HUDEP-2 (cell line): ENCODE measurements around the gene TK1.

Experiments used
- DNase-seq, 76 experiments: peaks; one replicate each; lab custom pipeline; 2025; ENCODE audit not compliant: unreplicated experiment in 76 of 76; lab: John Stamatoyannopoulos, UW

The TK1 gene

DNA sequence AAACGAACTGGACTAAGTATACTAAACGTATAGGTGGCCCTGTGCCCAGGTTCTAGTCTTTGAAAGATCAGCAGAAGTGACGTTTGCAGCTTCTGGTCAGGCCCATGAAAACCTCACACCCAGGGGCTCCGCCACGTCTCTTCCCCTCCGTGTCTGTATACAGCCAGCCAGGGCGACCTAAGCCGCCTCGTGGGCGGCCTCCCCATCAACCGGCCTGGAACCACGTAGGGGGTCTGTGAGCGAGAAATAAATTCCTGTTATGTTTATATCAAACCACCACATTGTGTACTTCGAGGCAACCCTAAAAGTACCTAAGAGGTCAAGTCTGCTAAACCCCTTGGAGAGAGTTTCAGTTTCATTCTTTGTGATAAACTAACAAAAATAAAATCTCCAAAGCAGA, 6.8 kb downstream of the TK1 start:
- DNase-seq: no peak

GRCh38 chr17:78179372-78179771, 7.5 kb downstream of the TK1 start:
- DNase-seq: no peak

- peak in 62 of 76 experiments; percentile 9 to 76 (median 50) for DNase-seq
Measured at GRCh38 chr17:78176548-78177025, 10.3 kb downstream of the TK1 start.

- DNase-seq: no peak
Measured at GRCh38 chr17:78175643-78175981, 11.2 kb downstream of the TK1 start.

DNA sequence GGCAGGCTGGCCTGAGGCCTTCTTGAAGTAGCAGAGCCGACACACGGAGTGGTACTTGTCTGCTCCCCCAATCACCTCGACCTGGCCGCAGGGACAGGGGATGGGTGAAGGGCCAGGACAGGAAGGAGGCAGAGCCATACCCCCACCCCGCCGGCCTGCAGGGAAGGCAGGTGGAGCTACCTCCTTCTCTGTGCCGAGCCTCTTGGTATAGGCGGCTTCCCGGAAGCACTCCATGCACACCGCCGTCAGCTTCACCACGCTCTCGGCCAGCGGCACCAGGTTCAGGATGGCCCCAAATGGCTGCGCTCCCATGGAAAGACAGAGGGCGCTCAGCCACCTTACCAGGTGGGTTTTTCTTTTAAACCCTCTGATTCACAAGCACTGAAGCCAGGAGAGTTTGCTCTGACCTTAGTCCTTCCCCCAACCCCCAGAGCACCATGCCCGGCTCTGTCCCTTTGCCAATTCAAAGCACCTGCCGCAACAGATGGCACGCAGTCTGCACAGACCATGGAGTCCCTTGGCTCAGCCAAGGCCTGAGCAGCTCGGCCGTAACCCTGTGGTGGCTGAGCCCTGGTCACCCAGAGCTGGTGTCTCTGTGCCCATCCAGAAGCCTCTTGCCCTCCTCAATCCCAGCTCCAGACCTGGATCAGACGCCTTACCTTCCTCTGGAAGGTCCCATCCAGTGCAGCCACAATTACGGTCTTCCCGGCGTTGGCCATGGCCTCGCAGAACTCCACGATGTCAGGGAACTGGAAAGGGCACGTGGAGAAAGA, 11.8 kb downstream of the TK1 start:
- DNase-seq: no peak

DNA sequence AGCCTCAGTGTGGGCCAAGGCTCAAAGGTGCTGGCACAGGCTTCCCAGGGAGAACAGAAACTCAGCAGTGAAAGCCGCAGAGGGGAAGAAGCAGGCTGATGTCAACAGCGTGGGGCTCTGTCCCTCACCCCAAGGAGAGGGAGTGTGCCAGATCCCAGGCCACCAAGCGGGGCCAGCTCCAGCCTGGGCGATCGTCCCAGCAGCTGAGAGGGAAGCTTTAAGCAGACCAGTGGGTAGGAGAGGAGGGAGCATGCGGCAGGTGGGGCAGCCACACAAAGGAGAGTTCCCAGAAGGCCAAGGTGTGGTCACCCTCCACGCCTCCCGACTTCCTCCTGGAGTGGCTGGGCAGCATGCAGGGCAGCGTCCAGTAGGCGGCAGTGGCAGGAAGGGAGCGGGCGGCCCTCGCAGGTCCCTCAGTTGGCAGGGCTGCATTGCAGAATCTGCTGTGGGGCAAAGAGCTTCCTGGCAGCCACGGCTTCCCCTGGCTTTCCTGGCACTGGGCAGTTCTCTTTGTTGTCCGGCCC, 12.4 kb downstream of the TK1 start:
- DNase-seq: no peak

- peak in 1 of 76 experiments; percentile 7 for DNase-seq
Measured at GRCh38 chr17:78173097-78173715, 13.6 kb downstream of the TK1 start.

GRCh38 chr17:78172249-78173051, 14.4 kb downstream of the TK1 start:
- DNase-seq: peak in 58 of 76 experiments; percentile 7 to 68 (median 40)

DNA sequence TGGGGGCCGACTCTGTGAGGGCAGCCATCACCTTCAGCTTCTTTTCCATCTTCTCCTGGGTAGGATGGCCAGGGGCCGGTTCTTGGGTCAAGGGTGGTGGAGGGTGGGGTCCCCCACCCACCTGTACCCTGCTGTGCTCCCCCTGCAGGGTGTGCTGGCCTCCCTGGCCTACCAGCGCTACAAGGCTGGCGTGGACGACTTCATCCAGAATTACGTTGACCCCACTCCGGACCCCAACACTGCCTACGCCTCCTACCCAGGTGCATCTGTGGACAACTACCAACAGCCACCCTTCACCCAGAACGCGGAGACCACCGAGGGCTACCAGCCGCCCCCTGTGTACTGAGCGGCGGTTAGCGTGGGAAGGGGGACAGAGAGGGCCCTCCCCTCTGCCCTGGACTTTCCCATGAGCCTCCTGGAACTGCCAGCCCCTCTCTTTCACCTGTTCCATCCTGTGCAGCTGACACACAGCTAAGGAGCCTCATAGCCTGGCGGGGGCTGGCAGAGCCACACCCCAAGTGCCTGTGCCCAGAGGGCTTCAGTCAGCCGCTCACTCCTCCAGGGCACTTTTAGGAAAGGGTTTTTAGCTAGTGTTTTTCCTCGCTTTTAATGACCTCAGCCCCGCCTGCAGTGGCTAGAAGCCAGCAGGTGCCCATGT, 15.1 kb downstream of the TK1 start:
- peak in 4 of 76 experiments; percentile 4 to 48 (median 44) for DNase-seq

DNA sequence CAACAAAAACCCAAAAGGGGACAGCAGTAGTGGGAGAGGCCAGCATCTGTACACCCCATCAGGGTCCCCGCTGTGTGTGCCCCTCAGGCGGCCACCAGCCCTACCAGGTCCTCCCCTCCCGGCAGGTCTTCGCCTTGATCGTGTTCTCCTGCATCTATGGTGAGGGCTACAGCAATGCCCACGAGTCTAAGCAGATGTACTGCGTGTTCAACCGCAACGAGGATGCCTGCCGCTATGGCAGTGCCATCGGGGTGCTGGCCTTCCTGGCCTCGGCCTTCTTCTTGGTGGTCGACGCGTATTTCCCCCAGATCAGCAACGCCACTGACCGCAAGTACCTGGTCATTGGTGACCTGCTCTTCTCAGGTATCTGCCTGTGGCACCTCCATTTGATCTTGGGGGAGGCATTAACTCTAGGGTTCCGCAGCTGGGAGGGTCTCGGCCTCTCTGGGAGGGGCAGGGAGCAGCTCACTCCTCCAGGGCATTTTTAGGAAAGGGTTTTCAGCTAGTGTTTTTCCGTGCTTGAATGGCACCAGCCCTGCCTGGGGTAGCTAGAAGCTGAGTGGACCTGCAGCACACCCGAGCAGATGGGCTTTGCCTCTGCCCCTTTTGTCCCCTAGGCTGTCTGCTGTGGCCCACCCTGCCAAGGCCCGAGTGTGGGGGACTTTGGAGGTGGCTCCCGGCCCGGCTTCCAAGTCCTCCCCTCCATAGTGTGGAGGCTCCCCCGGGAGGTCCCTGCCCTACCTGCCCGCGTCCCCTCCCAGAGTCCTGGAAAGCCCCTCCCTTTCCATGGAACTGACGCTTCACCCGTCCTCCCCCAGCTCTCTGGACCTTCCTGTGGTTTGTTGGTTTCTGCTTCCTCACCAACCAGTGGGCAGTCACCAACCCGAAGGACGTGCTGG, 15.9 kb downstream of the TK1 start:
- DNase-seq: no peak

- DNase-seq: no peak
Measured at GRCh38 chr17:78168903-78169793, 17.7 kb downstream of the TK1 start.

DNA sequence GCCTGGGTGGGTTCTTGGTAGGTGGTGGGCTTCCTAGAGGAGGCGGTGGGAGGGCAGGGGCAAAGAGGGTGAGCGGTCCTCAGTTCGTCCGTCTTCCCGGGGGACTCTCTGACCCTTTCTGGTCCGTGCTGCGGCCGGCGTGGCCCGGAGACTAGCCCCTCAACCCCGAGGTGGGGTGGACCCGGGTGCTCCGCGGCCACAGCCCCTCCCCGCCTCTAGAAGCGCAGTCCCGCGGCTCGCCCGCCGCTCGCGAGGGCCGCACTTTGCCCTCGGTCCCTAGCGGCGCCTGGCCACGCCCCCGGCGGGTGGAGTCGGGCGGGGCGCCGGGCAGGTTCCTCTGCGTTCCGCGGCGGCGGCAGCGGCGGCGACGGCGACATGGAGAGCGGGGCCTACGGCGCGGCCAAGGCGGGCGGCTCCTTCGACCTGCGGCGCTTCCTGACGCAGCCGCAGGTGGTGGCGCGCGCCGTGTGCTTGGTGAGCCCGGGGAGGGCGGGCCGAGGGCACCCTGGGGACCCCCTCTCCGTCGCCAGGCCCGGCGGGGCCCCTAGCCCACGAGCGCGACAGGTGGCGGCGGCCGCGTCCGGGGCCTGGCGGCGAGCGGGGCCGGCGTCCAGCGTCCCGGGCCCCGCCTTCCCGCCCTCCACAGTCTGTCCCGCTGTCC, 18.5 kb downstream of the TK1 start, which contains the start of gene SYNGR2:
Gene SYNGR2 (plus strand): TSS at position 340 of the 661 bp plus-strand sequence. CDS start 36 bp downstream, at position 376.
- DNase-seq: peak in 72 of 76 experiments; percentile 19 to 87 (median 70)

- no peak for DNase-seq
Measured at GRCh38 chr17:78166416-78166815, 20.4 kb downstream of the TK1 start.

- DNase-seq: no peak
Measured at GRCh38 chr17:78164748-78165607, 21.9 kb downstream of the TK1 start.

GRCh38 chr17:78163881-78164747, 22.7 kb downstream of the TK1 start:
- DNase-seq: no peak

GRCh38 chr17:78159575-78160158, 27.2 kb downstream of the TK1 start:
- DNase-seq: no peak
